Measurements from ENCODE around the gene SORCS2.

Gene SORCS2

DNA sequence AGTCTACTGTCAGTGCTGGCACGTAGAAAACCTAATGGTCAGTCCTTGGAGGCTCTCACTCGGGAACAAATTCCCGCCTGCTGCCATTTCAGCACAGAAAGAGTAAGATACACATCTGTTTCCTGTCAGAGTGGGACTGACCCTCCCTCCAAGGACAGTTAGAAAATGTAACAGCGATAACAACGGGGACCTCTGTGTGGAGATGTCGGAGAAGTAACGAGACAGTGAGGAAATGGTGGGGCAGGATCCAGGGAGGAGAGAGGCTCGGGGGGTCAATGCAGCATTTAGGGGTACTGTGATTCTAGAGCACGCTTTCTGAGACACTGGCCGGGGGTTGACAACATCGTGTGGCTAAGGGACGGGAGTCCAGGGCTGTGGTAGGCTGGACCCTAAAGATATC, 36.0 kb upstream of the SORCS2 start:
- H3K27ac ChIP-seq, result no peak overlapping the region
- TF ChIP-seq, protein P1, sequence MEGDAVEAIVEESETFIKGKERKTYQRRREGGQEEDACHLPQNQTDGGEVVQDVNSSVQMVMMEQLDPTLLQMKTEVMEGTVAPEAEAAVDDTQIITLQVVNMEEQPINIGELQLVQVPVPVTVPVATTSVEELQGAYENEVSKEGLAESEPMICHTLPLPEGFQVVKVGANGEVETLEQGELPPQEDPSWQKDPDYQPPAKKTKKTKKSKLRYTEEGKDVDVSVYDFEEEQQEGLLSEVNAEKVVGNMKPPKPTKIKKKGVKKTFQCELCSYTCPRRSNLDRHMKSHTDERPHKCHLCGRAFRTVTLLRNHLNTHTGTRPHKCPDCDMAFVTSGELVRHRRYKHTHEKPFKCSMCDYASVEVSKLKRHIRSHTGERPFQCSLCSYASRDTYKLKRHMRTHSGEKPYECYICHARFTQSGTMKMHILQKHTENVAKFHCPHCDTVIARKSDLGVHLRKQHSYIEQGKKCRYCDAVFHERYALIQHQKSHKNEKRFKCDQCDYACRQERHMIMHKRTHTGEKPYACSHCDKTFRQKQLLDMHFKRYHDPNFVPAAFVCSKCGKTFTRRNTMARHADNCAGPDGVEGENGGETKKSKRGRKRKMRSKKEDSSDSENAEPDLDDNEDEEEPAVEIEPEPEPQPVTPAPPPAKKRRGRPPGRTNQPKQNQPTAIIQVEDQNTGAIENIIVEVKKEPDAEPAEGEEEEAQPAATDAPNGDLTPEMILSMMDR (conservative IDR thresholded peaks at IDR 0.05), result no peak

DNA sequence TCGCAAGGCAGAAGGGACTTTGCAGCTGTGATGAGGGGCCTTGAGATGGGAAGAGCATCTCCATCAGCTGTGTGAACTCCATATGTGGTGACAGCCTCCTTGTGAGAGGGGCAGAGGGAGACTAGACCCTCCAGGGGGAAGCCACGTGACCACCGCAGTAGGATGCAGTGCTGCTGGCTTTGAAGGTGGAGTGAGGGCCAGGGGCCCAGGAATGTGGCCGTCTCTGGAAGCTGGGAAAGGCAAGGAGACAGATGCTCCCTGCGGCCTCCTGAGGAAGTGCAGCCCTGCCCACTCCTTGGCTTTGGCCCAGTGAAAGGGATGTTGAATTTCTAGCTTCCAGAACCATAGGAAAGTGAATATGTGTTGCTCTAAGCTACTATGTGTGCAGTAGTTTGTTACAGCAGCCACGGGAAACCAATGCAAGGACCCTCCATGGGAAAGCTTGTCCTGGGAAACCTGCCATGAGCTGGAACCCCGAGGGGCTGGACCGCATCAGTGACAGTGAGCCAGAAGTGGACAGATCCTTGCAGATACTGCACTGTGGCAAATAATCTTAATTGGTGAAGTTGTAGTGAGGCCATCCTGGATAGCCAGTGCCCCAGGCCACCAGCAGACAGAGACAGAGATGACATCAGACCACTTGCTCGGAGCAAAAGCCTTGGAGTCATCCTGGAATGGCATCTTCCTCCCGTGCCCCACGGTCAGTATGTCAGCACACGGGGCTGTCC, 35.4 kb upstream of the SORCS2 start:
- no peak overlapping the region for H3K27ac ChIP-seq
- TF ChIP-seq, protein P1 (conservative IDR thresholded peaks at IDR 0.05), result peak; percentile 25; the same call in 1 of the 2 replicates

DNA sequence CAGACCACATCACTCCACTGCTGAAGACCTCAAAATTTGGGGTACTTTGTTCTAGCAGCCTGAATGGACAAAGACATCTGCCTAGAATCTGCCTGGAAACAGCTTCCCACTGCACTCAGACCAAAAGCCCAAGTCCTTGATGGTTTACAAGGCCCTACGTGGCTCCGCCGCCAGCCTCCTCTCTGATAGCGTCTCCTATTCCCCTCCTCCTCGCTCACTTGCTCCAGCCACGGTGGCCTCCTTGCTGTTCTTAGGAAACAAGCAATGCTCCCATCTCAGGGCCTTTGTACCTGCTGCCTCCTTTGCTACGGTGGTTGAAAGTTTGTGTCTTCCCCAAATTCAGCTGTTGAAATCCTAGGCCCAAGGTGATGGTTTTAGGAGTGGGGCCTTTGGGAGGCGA, 34.7 kb upstream of the SORCS2 start:
- TF ChIP-seq, protein P1 (conservative IDR thresholded peaks at IDR 0.05), result no peak
- H3K27ac ChIP-seq, result no peak overlapping the region

DNA sequence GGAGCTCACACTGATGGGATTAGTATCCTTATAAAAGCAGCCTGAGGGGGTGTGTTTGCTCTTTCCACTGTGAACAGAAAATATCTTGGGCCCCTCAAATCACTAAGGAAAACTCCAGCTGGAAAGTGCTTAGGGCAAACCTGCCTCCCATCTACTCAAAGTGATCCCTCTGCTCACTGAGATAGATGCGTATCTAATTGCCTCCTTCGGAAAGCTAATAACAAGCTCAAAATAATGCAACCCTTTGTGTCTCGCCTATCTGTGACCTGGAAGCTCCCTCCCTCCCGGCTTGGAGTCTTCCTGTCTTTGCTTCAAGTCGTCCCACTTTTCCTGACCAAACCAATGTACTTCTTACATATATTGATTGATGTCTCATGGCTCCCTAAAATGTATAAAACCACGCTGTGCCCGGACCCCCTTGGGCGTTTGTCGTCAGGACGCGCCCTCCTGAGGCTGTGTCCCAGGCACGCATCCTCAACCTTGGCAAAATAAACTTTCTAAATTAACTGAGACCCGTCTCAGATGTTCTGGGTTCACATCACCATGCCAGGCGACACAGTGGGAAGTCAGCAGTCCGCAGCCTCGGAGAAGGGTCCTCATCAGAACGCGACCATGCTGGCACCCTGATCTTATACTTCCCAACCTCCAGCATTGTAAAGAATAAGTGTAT, 34.1 kb upstream of the SORCS2 start:
- H3K27ac ChIP-seq, result no peak overlapping the region
- TF ChIP-seq, protein P1 (conservative IDR thresholded peaks at IDR 0.05), result no peak

DNA sequence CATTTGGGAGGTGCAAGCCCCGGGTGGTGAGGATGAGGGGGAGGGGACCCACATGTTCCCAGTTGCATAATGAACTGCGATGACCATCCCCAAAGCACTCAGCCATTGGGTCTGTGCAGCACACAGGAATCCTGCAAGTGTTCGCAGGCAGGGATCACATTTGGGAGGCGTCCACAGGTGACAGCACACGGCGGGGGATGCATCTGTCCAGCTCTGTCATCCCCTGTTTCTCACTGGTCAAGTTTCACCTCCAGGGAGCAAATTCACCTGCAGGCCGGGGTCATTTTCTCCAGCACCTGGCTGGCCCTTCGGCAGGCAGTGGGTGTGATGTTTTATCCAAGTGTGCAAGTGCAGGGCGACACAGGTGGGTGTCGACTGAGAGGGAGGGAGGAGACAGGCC, 33.3 kb upstream of the SORCS2 start:
- no peak overlapping the region for H3K27ac ChIP-seq
- TF ChIP-seq, protein P1 (conservative IDR thresholded peaks at IDR 0.05), result no peak

DNA sequence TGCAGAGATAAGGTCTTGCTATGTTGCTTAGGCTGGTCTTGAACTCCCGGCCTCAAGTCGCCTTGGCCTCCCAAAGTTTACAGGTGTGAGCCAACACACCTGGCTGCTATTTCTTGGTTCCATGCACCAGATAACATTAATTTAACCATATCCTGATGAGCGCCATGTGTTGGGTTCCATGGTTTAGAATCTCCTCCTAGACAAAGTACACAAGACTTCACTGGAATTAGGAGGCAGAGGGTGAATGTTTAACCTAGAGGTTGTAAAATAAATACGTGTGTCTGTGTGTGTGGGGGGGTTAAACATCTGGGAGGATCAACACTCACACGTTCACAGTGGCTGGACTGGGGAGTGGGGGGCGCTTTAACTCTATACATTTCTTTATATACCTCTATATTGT, 32.4 kb upstream of the SORCS2 start:
- TF ChIP-seq, protein P1 (conservative IDR thresholded peaks at IDR 0.05), result no peak
- H3K27ac ChIP-seq, result no peak overlapping the region

DNA sequence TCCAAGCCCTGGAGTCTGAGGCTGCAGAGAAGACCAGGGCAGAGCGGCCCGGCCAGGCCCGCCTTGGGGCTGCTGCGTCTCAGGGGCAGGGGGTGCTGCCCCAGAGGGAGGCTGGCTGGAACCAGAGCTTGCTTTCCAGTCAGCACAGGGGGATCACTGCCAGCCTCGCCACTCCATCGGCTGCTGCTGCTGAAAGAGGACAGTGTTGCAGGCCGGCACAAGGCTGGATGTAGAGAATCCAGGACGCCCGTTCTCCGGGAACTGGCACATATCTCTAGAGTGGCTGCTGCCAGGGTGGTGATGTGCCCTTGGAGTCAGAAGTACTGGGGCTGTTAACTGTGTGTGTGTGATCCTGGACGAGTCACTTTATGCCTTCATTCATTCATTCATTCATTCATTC, 31.9 kb upstream of the SORCS2 start:
- TF ChIP-seq, protein P1 (conservative IDR thresholded peaks at IDR 0.05), result no peak
- H3K27ac ChIP-seq, result no peak overlapping the region
